Esophagus mucosa (tissue), 1 donor: ENCODE results near the gene BOC. TPM values are rescaled to one million over a fixed set of nuclear protein-coding genes. Genes with fewer than 3 reads are reported as not detected.

Experiments used
- ATAC-seq: fragments of 200-7000 bp; cut with Tn5 transposase; one replicate; pipeline ENCODE4 v1.9.1; 2020
- total RNA-seq: library from RNA; stranded (reverse); gene quantifications from one replicate; pipeline ENCODE4 v1.2.4, GENCODE V29; 2023
- donor health status: DM: yes; HTN: yes; CAD: no.

The BOC gene
- total RNA-seq, 1 donor from 2014 or later = 19.8 TPM

DNA sequence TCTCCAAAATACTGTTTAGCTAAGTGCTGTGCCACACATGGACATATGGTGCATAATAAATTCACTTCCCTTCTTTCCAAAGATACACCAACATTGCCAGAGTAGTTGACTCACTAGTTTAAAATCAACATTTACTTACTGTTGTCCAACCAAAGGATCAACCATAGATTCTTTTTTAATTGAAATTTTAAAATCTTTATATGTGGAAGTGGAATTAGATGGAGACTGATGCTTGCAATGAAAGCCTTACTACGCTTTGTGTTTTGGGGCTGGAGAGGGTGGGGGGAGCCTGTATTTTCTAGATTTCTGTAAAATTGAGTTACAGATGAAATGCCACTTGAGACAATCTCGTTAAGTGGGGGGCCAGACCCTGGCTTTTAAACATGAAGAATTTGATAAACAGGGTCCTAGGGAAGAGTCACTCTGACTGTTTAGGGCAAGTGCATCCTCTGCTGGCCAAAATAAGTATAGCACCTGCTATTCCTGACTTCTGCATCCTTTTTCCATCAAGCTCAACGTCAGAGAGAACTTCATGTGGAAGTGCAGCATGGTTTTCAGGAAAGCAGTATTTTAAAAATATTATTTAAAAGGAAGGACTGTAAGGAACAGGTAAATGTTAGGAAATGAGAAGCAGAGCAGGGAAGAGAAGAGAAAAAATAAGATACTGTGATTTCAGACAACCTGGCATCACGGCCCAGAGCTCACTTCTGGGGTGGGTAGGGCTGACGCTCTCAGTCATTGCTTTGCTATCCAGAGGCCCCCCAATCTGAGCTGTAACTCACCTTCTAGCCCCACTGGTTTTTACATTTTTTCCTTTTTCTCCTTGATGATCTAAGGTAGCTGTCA is 76.7 kb downstream of the BOC start:
- peak; percentile 65 for ATAC-seq

DNA sequence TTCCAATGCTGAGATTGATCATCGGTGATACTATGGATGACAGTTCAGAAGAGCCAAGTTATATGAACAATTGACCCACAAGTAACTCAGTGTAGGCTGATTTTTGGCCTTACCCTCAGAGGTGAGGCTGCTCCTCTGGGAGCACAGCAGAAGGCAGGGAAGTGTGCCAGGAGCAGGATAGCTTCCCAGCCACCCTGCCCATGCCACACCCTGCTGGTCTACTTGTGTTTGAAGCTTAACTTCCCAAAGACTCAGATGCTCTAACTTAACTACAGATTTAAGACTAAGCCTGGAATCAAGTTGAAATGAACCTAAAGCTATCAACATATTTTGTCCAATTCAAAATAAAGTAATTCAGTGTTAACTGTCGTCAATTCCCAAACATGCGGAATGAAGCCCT is 77.5 kb downstream of the BOC start:
- ATAC-seq = no peak

DNA sequence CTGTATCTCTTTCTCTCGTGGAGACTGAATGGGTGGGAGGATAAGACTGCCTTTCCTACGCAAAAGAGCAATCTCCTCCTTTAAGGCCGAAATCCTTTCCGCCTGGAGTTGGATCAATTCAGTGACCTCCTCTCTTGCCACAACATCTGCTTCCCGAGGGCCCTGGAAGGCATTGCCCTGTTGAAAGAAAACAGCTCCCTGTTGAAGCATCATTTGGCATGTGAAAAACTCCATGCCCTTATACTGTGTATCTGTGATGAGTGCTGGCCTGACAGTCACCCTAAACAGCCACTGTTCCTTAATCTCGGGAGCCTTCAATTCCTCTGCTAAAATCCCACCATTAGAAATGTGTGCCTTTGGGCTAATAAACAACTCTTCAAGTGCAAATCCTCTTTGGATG is 80.2 kb downstream of the BOC start:
- ATAC-seq = no peak

DNA sequence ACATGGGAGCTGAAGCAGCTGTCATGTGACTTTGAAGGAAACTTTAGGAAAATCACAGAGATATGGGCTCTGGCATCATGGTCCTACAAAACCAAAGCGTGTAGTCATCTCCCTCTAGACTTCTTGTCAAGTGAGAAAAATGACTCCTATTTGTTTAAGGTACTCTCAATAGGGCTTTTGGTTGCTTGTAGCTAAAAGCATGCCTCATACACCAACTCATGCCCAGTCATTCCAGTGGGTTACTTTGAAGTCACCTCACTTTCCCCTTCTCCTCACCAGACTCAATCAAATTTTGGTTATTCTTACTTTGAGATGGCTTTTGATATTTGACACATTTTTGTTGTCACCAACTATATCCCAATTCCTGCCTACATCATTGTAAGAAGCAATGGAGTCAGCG is 81.6 kb downstream of the BOC start:
- ATAC-seq = no peak

DNA sequence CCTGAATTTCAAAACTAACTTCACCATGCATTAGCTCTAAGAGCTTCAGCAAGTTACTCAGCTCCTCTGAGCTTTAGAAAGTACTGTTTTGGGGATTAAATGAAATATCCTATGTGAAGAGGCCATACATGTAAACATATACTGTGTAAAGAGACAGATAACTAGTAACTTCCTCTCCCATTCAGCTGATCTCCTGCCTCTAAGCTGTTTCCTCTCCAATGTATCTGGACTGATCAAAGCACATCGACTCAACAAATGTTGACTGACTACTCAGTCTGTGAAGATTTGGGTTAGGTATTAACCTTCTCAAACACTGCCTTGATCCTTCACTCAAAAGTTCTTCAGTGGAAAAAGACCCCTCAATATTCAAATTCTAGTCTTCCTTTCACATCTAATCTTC is 82.0 kb downstream of the BOC start:
- no peak for ATAC-seq

DNA sequence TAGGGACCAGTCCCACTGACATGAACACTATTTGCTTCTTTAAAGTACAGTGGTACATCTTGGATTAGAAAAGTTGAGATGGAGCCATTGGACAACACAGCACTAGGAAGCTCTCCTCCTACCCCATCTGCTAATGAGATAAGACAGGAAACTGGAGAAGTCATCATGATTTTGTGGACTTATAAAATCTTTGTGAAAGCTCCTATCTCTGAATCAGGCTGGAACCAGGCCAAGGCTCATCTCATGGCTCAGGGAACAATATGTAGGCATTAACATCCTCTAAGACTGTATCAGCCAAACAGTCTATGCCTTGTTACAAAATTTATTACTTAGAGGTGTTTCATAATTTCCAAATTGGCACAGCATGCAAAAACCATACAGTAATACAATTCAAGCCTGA is 84.1 kb downstream of the BOC start:
- no peak for ATAC-seq

DNA sequence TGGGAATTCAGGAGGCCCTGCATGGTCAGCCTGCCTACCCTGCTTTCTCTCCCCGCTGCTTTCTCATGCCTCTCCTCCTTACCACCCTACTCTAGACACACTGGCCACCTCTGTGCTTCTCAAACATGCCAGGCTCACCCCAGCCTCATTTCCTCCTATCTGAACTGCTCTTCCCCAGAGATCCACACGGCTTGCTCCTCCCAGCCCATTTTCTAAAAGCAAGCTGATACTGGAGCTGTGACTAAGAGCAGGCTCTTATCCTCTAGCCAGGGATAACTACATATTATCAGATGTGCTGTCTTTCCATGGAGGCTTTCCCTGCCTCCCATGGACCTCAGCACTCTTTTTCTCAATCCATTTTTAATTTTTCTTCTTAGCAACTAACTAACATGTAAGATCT is 85.9 kb downstream of the BOC start:
- no peak for ATAC-seq

DNA sequence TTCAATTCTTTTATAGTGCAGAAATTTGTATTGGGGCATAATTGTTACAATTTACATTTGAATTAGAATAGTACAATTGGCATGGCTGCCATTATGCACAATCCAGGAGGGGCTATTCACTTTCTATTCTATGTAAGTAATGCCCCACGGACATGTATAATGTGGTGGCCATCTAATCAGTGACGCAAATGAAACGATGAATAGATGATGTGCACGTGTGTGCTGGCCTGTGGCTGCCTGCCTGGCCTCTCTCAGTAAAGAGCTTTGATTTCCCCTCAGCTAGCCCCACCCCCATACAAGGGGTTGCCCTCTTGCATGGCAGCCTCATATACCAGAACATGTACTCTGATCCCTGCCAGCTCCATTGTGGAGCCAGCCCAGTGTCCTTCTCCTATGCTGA is 86.5 kb downstream of the BOC start:
- no peak for ATAC-seq

DNA sequence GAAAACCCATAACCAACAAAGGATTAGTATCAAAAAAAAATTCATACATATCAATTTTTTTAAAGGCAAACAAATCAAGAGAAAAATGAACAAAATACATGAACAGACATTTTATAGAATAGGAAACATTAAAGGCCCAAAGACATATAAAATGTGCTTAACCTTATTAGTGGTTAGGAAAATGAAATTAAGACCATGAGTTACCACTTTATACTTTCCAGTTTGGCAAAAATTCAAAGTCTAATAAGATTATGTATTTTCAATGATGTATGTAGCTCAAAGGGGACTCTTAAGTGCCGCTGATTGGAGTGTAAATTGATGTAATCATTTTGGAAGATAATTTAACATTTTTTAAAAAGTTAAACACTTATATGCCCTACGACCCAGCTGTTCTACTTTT is 89.2 kb downstream of the BOC start:
- no peak for ATAC-seq

DNA sequence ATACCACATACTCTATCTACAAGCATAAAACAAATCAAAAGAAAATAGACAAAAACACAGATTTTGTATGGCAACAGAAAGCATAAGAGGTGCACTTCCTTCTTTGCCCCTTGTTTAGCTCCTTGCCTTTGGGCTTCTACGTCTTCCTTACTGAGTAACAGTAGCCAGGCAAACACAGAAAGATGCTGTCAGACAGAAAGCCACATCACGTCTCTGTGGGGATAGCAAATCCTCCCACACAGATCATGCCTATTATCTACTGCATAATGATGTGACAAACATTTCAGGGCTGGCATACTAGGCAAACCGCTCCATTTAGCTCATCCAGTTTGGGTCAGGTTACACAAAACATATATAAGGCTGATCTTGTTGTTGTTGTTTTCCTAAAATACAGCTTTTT is 92.7 kb downstream of the BOC start:
- ATAC-seq = no peak

DNA sequence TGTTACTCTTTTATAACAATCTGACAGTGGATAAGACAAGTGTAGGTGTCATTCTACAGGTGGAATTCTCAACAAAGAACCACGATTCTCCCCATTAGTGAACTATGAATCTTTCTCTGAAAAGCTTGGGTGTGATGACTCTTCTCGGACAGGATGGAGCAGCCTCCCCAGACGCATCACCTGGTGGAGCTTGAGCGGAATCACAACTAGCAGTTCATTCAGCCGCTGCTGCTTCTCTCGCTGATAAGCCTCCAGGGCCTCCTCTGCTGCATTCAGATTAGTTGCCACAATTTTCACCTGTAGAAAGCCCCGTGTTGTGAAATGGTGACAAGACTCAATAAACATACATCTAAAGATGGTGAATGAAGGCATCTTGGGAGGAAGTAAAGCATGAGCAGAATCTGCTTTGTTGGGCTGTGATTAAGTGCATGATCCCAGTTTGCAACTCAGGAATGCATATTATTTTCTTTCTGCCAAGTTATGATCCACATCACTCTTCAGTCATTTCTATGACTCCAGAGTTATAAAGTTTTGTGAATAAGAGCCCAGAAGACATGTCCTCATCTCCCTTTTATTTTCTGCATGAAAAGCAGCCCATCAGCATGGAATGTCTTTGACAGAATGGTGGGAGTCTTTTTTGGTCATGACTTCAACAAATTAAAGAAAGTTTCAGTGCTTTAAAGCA is 93.6 kb downstream of the BOC start:
- ATAC-seq = no peak

DNA sequence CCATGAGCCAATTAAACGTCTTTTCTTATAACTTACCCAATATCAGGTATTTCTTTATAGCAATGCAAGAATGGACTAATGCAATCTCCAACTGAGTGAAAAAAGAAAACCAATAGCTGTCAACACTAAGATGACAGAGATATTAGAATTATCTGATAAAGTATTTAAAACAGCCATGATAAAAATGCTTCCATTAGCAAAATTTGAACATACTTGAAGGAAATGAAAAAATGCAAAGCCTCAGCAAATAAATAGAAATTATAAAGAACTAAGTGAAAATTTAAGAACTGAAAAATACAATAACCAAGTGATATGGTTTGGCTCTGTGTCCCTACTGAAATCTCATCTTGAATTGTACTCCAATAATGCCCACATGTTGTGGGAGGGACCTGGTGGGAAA is 99.6 kb downstream of the BOC start:
- no peak for ATAC-seq

DNA sequence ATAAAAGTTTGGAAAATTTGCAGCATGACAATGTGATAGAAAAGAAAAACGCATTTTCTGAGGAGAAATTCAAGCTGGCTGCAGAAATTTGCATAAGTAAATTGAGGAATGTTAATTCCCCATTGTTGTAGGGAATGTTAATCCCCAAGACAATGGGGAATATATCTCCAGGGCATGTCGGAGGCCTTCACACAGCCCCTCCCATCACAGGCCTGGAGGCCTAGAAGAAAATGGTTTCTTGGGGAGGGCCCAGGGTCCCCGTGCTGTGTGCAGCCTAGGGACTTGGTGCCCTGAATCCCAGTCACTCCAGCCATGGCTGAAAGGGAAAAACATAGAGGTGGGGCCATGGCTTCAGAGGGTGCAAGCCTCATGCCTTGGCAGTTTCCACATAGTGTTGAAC is 101.1 kb downstream of the BOC start:
- ATAC-seq = no peak

DNA sequence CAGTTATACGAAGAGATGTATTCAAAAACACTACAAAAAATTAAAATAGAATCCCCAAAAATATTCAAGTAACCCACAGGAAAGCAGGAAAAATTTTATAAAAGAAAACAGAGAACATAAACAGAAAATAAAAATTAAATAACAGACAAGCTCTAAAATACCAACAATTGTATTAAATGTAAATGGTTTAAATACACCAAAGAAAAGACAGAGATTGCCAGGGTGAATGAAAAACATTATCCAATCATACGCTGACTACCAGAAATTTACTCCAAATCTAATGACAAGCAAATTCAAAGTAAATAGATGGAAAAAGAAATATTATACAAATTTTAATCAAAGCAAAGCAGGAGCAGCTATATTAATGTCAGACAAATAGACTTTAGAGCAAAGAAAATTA is 103.6 kb downstream of the BOC start:
- no peak for ATAC-seq

DNA sequence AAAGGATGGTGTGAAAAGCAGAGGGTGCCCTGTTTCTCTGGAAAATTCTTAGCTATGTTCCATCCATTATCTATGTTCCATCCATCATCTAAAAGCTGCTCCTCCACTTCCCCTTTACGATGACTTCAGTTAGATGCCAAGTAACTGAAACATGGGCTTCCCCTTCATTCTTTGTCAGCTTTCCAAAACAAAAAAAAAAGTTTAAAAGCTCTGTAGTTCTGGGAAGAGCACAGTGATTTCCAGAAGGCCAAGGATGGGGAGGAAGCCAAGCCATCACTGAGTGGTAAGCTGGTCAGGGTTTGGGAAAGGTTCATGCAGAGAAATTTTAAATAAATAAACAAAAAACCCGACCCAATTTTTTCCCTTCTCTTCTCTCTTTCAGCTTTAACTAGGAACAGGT is 118.4 kb downstream of the BOC start:
- ATAC-seq = no peak

DNA sequence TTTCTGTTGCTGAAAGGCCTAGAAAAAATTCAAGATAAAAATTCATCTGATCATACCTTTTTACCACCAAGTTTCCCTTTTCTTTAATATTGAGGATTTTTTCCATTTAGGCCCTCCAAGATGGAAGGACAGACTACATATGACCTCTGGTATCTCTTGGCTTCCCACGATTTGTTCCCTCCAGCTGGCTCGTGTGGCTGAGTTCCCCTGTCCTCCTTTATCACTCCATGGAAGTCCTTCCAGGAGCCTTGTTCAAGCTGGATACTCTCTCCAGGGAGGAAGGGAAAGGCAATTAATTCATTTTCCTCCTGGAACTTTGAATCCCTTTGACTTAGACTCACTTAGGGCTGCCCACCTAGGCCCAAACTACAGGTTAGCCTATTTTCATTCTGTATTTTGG is 119.4 kb downstream of the BOC start:
- ATAC-seq = no peak

DNA sequence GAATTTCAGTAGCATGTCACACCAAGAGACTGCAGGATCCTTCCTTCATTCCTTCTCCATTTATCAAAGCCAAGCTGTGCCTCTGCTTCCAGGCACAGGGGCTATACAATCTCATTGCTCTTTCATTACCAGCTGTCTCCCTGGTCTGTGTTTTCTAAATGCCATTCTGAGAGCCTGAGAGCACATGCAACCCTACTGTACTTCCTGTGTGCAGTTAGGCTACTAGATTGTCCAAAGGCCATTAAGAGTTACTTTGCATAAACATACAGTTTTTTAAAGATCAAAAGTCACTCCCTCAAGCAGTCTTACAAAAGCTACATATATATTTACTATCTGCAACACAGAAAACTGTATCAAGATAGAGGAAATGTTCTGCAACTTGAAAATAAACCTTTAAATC is 119.8 kb downstream of the BOC start:
- no peak for ATAC-seq

Other genes with a start within 250 kb of the BOC start
- gene CD200R1, start 236.5 kb upstream of the BOC start, total RNA-seq = 2.9 TPM
- 14.6 TPM for gene GTPBP8, start 220.6 kb upstream of the BOC start, total RNA-seq
- gene CFAP44, start 229.9 kb downstream of the BOC start, total RNA-seq = 2.9 TPM